Measurements from ENCODE around the gene TMPO. TPM values are rescaled to one million over a fixed set of nuclear protein-coding genes. Genes with fewer than 3 reads are reported as not detected.

TMPO gene
- polyA plus RNA-seq, 1 donor (not counting 4 experiments of a cell fraction or from before 2014, with no cell fraction given): 41.0 TPM

- no peak overlapping the region for H3K9ac ChIP-seq (ENCODE audit: control insufficient read depth, extremely low read depth, insufficient read depth, low read length)
- DNase-seq (ENCODE audit: low read depth, low spot score) (no peak), FAIRE-seq (no peak)
- H3K27ac ChIP-seq (ENCODE audit: control insufficient read depth, insufficient read depth, low read length): no peak overlapping the region
- no peaks in the 10 kb centered on the region for H4K20me1 ChIP-seq (ENCODE audit: control insufficient read depth, extremely low read depth, insufficient read depth, low read length)
- peaks cover 9% of the 10 kb centered on the region for H3K4me1 ChIP-seq (ENCODE audit: control insufficient read depth, extremely low read depth, insufficient read depth, low read length)
- TF ChIP-seq CTCF (optimal IDR thresholded peaks at IDR 0.05 in 1 of 3, IDR thresholded peaks at IDR 0.05 in 1 of 3, conservative IDR thresholded peaks at IDR 0.05 in 1 of 3; ENCODE audit: extremely low read depth in 1 of 3, insufficient read depth in 2 of 3, low read length in 3 of 3) (no peak), EZH2 (IDR thresholded peaks at IDR 0.05; ENCODE audit: low read length) (no peak)
- H3K9me1 ChIP-seq (ENCODE audit: control insufficient read depth, extremely low read depth, insufficient read depth, low read length): no peaks in the 10 kb centered on the region
- H3K4me2 ChIP-seq (ENCODE audit: control insufficient read depth, extremely low read depth, insufficient read depth, low read depth, low read length): no peak overlapping the region
- no peak overlapping the region for H2AFZ ChIP-seq (ENCODE audit: control insufficient read depth, low read length)
- no peaks in the 10 kb centered on the region for H3K79me2 ChIP-seq (ENCODE audit: control insufficient read depth, insufficient read depth, low read length)
- H3K27me3 ChIP-seq (ENCODE audit: control insufficient read depth, extremely low read depth, insufficient read depth, low read length): no peaks in the 10 kb centered on the region
- dilution Hi-C loops (cut with MboI; ENCODE audit: extremely low pct_ligation_motif_present, low sequenced_read_pairs): no loop called here
- H3K4me3 ChIP-seq (ENCODE audit: control insufficient read depth in 2 of 3, extremely low read depth in 1 of 3, insufficient read depth in 2 of 3, low read depth in 1 of 3, low read length in 3 of 3): no peak overlapping the region
- no peaks in the 10 kb centered on the region for H3K36me3 ChIP-seq (ENCODE audit: control insufficient read depth in 2 of 2, extremely low read depth in 1 of 2, insufficient read depth in 2 of 2, low read length in 2 of 2)
- H3K9me3 ChIP-seq (ENCODE audit: control insufficient read depth, low read depth, low read length): no peaks in the 10 kb centered on the region
These were observed 44.8 kb upstream of the TMPO start for GRCh38 chr12:98470469-98471082.

DNA sequence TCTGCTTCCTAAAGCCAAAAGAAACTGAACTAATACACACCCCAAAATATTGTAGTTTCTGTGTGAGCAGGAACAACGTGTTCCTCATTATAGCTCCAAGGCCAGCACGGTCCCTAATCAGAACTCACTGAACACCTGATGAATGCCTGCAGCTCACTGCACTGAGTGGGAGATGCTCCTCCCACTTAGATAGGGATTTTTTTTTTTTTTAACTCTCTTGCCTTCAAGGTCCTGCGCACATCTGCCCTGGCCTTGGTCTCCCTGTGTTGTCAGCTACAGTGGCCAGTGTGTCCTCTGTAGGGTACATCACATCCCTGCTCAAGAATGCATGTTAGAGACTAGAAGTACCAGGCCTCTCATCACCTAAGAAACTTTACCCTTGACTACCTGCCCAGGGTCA is 44.3 kb upstream of the TMPO start:
- H3K27me3 ChIP-seq (ENCODE audit: control insufficient read depth, extremely low read depth, insufficient read depth, low read length): no peaks in the 10 kb centered on the region
- TF ChIP-seq CTCF (optimal IDR thresholded peaks at IDR 0.05 in 1 of 3, IDR thresholded peaks at IDR 0.05 in 1 of 3, conservative IDR thresholded peaks at IDR 0.05 in 1 of 3; ENCODE audit: extremely low read depth in 1 of 3, insufficient read depth in 2 of 3, low read length in 3 of 3): no peak
- no peak for TF ChIP-seq EZH2 (IDR thresholded peaks at IDR 0.05; ENCODE audit: low read length)
- H3K9me1 ChIP-seq (ENCODE audit: control insufficient read depth, extremely low read depth, insufficient read depth, low read length): no peaks in the 10 kb centered on the region
- H3K79me2 ChIP-seq (ENCODE audit: control insufficient read depth, insufficient read depth, low read length): no peaks in the 10 kb centered on the region
- no peaks in the 10 kb centered on the region for H3K9me3 ChIP-seq (ENCODE audit: control insufficient read depth, low read depth, low read length)
- no peaks in the 10 kb centered on the region for H3K36me3 ChIP-seq (ENCODE audit: control insufficient read depth in 2 of 2, extremely low read depth in 1 of 2, insufficient read depth in 2 of 2, low read length in 2 of 2)
- DNase-seq (ENCODE audit: low read depth, low spot score): no peak
- dilution Hi-C loops (cut with MboI; ENCODE audit: extremely low pct_ligation_motif_present, low sequenced_read_pairs): no loop called here
- H2AFZ ChIP-seq (ENCODE audit: control insufficient read depth, low read length): no peak overlapping the region
- no peaks in the 10 kb centered on the region for H4K20me1 ChIP-seq (ENCODE audit: control insufficient read depth, extremely low read depth, insufficient read depth, low read length)
- H3K4me1 ChIP-seq (ENCODE audit: control insufficient read depth, extremely low read depth, insufficient read depth, low read length): peaks cover 11% of the 10 kb centered on the region
- H3K4me3 ChIP-seq (ENCODE audit: control insufficient read depth in 2 of 3, extremely low read depth in 1 of 3, insufficient read depth in 2 of 3, low read depth in 1 of 3, low read length in 3 of 3): no peak overlapping the region
- no peak for FAIRE-seq
- H3K4me2 ChIP-seq (ENCODE audit: control insufficient read depth, extremely low read depth, insufficient read depth, low read depth, low read length): no peak overlapping the region
- no peak overlapping the region for H3K9ac ChIP-seq (ENCODE audit: control insufficient read depth, extremely low read depth, insufficient read depth, low read length)
- H3K27ac ChIP-seq (ENCODE audit: control insufficient read depth, insufficient read depth, low read length): no peak overlapping the region

Data from keratinocyte (primary cell).